DLD1 (cell line): ENCODE results near the gene FAM210B.
"Not testable (repeated sequence)": the region's sequence is repeated elsewhere in the genome, so short reads cannot be mapped to it uniquely, and the experiment has no call there.

Experiments used
- in situ Hi-C: cut with HindIII; loops from 2 replicates; pipeline ENCODE4 v1.10.0; 2017; ENCODE audit warnings: low sequenced_read_pairs

FAM210B gene

DNA sequence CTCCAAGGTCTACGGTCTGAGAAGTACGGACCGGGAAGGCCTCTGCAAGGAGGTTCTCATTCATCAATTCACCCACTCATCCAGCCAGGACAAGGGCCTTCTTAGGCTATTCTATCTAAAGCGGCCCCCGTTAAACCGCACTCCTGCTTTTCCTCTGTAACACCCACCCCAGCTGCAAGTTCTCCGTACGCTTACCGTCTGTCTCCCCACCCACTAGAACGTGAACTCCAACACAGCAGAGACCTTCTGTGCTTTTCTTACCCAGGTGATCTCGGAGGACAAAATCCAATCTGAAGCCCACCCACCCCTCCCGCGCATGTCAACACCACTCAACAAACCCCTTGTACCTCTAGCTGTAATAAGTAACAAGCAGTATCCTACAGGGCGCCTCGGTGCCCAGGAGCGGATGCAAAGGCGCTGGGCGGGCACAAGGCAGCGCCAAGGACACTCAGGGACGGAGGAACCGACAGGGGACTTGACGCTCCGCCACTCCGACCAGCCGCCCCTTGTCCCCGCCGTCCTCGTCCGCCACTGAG lies 32.9 kb downstream of the FAM210B start:
- in situ Hi-C loops = no loop called here

DNA sequence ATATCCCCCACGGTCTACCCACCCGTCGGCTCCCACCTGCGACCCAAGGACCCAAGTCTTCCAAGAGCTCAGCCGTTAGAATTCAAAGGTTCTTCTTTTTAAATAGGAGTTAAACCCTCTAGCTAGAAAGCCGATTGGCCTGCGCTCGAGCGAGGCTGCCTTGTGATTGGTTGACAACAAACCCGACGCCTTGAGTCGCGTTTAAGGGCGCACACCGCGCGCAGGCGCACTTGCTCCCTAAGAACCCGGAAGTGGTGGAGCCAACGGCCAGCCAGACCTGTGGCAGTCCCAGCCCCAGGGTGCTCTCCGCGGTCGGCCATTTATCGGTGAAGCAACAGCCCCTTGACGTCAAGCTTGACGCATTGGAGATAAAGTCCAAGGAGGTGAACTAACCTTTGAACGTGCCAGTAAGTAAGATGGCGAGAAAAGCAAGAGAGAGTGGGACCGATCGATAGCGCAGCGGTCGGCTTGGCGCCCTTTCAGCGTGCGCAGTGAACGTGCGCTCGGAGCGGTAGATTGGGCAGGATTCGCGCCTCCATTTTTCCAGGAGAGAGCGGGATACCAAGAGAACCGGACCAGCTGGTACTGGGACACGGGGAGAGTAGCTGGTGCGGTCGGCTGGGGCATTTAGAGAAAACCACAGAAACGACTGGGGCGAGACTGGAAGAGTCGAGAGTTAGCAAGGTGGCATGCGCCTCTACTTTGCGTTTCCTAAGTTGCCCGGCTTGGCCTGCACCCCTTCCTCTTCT lies 33.5 kb downstream of the FAM210B start, which contains the start of the genes AURKA and CSTF1:
TSS of gene AURKA (minus strand) at position 84 of the 749 bp plus-strand sequence. CDS start 4,018 bp downstream, outside the sequence.
TSS of gene CSTF1 (plus strand) at position 514 of the 749 bp plus-strand sequence. CDS start 2,908 bp downstream, outside the sequence.
- in situ Hi-C loops = no loop called here

- in situ Hi-C loops = no loop called here
Observed at GRCh38 chr20:56392881-56393482, 34.2 kb downstream of the FAM210B start.

DNA sequence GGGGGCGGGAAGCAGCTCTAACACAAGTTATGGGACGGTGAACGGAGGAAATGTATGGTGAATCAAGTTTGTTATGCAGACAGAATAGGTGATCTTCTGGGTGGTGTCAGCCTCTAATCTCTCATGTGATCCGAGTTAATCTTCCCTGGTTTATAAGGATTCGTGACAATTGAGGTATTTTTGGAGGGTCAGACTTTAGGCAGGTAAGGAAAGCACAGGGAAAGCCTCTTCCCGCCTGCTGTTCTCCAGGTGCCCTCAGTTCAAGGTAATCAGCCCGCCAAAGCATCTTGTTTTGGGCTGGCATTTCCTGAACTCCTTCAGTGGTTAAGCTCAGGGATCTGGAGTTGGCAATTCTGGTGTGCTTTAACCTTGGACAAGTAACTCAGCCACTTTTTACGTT lies 34.9 kb downstream of the FAM210B start:
- in situ Hi-C loops = no loop called here

GRCh38 chr20:56395166-56395565 lies 36.4 kb downstream of the FAM210B start:
- in situ Hi-C loops = no loop called here

GRCh38 chr20:56400001-56400640 lies 41.3 kb downstream of the FAM210B start:
- in situ Hi-C loops = no loop called here

- in situ Hi-C loops = no loop called here
Observed at GRCh38 chr20:56403465-56403864, 44.7 kb downstream of the FAM210B start.

DNA sequence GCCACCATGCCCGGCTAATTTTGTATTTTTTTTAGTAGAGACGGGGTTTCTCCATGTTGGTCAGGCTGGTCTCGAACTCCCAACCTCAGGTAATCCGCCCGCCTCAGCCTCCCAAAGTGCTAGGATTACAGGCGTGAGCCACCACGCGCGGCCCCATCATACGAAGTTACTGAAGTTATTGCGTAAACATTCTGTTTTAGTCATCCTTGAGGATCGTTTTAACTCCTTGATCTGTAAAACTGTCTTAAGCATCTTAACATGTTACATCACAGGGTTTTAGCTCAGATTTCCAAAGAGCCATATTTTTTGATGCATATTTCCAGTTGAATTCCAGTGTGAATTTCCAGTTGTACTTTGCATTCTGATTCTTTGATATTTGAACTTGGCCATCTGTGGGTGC lies 46.6 kb downstream of the FAM210B start:
- in situ Hi-C loops = not testable (repeated sequence)

GRCh38 chr20:56406910-56407309 lies 48.1 kb downstream of the FAM210B start:
- in situ Hi-C loops = no loop called here

GRCh38 chr20:56409521-56409920 lies 50.7 kb downstream of the FAM210B start:
- in situ Hi-C loops = no loop called here

DNA sequence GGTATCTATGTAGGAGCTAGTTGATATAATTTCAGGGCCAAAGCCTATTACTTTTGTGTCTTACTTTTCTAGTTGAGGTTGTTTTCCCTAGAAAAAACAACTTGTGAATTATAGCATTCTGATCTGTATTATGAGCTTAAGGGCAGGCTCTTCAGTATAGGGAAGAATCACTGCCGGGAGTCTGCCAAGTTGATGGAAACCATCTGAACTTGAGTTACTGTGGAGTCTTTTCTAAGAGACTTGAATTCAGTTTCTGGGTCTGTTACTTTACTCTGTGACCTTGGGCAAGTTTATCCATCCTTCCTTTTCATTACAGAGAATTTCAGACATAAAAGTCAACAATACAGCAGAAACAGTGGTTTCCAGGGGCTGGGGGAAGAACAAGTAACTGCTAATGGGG lies 51.2 kb downstream of the FAM210B start:
- in situ Hi-C loops = no loop called here

DNA sequence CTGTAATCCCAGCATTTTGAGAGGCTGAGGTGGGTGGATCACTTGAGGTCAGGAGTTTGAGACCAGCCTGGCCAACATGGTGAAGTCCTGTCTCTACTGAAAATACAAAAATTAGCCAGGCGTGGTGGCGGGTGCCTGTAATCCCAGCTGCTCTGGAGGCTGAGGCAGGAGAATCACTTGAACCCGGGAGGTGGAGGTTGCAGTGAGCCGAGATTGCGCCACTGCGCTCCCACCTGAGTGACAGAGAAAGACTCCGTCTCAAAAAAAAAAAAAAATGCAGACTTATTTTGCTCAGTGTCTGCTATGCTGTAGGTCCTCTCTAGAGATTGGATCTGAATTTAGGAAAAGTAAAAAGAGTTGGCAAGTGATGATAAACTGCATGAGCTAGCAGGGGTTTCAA lies 52.5 kb downstream of the FAM210B start:
- in situ Hi-C loops = not testable (repeated sequence)

- in situ Hi-C loops = no loop called here
Observed at GRCh38 chr20:56411759-56412472, 53.1 kb downstream of the FAM210B start, which contains the start of gene CASS4. CASS4 (plus strand) TSS chr20:56412260; CDS start chr20:56412459, 199 bp downstream.

- in situ Hi-C loops = no loop called here
Observed at GRCh38 chr20:56412473-56412790, 53.7 kb downstream of the FAM210B start.

DNA sequence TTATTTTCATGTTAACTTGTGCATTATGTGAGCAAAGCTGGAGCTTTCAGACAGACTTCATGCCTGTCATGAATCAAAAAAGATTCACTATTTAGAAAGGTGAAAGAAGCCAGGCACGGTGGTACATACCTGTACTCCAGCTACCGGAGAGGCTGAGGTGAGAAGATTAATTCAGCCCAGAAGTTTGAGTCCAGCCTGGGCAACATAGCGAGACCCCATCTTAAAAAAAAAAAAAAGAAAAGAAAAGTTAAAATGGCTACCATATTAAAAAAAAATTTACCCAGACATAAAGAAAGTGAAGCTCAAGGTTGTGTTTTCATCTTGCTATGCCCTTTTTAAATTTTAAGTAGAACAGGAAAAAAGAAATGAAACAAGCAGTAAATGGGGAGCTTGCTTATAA lies 54.2 kb downstream of the FAM210B start:
- in situ Hi-C loops = no loop called here

GRCh38 chr20:56414842-56415765 lies 56.3 kb downstream of the FAM210B start:
- in situ Hi-C loops = no loop called here

DNA sequence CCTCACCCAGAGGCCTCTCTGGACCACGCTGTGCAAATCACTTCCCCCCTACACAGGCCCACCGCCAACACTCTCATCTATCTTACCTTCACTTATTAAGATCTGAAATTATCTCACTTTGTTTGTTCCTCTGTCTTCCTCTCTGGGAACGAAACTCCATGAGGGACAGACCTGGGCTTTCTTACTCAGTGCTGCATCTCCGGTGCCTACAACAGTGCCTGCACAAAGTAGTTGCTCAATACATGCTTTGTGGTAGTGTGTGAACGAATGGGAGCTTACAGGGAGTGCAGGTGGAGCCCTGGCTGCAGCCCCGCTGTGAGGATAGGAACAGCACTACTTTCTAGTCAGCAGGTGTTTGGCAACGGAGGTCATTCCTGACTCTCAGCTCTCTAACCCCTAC lies 58.6 kb downstream of the FAM210B start:
- in situ Hi-C loops = no loop called here

GRCh38 chr20:56417911-56418310 lies 59.1 kb downstream of the FAM210B start:
- in situ Hi-C loops = no loop called here
